GM10847 (cell line): ENCODE results near the gene MIDN.

ENCODE experiments used
- POLR2A ChIP-seq: IDR thresholded peaks from 2 replicates; pipeline ENCODE4 v1.6.1; 2011; ENCODE audit not compliant: insufficient read length; ENCODE audit errors: extremely low read depth

Gene MIDN

GRCh38 chr19:1219786-1220476, 28.5 kb upstream of the MIDN start:
- no peak for TF ChIP-seq POLR2A

- no peak for TF ChIP-seq POLR2A
Measured at GRCh38 chr19:1220477-1220930, 27.9 kb upstream of the MIDN start.

- no peak for TF ChIP-seq POLR2A
Measured at GRCh38 chr19:1220976-1221903, 27.1 kb upstream of the MIDN start.

GRCh38 chr19:1221904-1222255, 26.5 kb upstream of the MIDN start:
- TF ChIP-seq POLR2A: no peak

GRCh38 chr19:1222394-1222793, 26.0 kb upstream of the MIDN start:
- no peak for TF ChIP-seq POLR2A

GRCh38 chr19:1223018-1223855, 25.1 kb upstream of the MIDN start:
- TF ChIP-seq POLR2A: no peak

GRCh38 chr19:1224047-1224825, 24.1 kb upstream of the MIDN start:
- TF ChIP-seq POLR2A: no peak

- no peak for TF ChIP-seq POLR2A
Measured at GRCh38 chr19:1224847-1225246, 23.5 kb upstream of the MIDN start.

GRCh38 chr19:1225440-1226226, 22.8 kb upstream of the MIDN start:
- TF ChIP-seq POLR2A: no peak

- no peak for TF ChIP-seq POLR2A
Measured at GRCh38 chr19:1226227-1226518, 22.2 kb upstream of the MIDN start.

GRCh38 chr19:1226522-1227303, 21.7 kb upstream of the MIDN start:
- TF ChIP-seq POLR2A: no peak

- no peak for TF ChIP-seq POLR2A
Measured at GRCh38 chr19:1227304-1228054, 20.9 kb upstream of the MIDN start.
